Adrenal gland (tissue), 12 donors: ENCODE measurements around the gene KCTD10. TPM values are rescaled to one million over a fixed set of nuclear protein-coding genes. Genes with fewer than 3 reads are reported as not detected.

Experiments used
- DNase-seq, 7 donors: peaks; one replicate each; pipeline ENCODE4 v3.0.0-alpha.2; 2019 to 2020
- H3K27ac ChIP-seq, 5 donors: fragments of 200-600 bp; sonication (generic) in 4 of 5; 1 replicate in 3 of 5; 2 replicates in 2 of 5; pipeline versions ENCODE4 v1.5.1 to v1.8.0; 2016 to 2020; ENCODE audit warnings: mild to moderate bottlenecking in 1 of 5
- H3K27me3 ChIP-seq: fragments of 200-600 bp; 2 replicates; pipeline ENCODE4 v1.8.0; 2021
- H3K36me3 ChIP-seq, 2 donors: fragments of 200-600 bp; replicated peaks in 1 of 2; 1 replicate in 1 of 2; 2 replicates in 1 of 2; pipeline versions ENCODE4 v1.5.1 to v1.8.0; 2018 to 2022
- H3K4me1 ChIP-seq, 2 donors: fragments of 200-600 bp; replicated peaks in 1 of 2; 1 replicate in 1 of 2; 2 replicates in 1 of 2; pipeline versions ENCODE4 v1.5.1 to v1.8.0; 2018 to 2021
- H3K4me3 ChIP-seq, 4 donors: fragments of 200-600 bp; sonication (generic) in 3 of 4; one replicate each; pipeline ENCODE4 v1.5.1; 2016 to 2018
- H3K9me3 ChIP-seq, 3 donors: fragments of 200-600 bp; sonication (generic) in 1 of 3; replicated peaks in 1 of 3; 1 replicate in 2 of 3; 2 replicates in 1 of 3; pipeline versions ENCODE4 v1.5.1 to v1.8.0; 2016 to 2021
- POLR2A ChIP-seq, 2 donors: fragments of 450-650 bp; IDR thresholded peaks; one replicate each; pipeline ENCODE4 v1.6.1; 2017; ENCODE audit warnings: antibody characterized with exemption in 2 of 2, mild to moderate bottlenecking in 2 of 2, moderate library complexity in 1 of 2
- WGBS, 4 donors: extraction: QIAGEN DNeasy Blood & Tissue Kit in 2 of 4; methylation state at CpG; one replicate each; pipeline versions ENCODE4 v1.1.5 to v1.1.7; 2013 to 2017; 5-methylcytosine and 5-hydroxymethylcytosine counted together
- intact Hi-C, 2 donors: fragments of 100-400 bp; cut with DNase I; formaldehyde crosslinking; loops; one replicate each; pipeline versions ENCODE4 v1.14.1 to v1.15.0; 2022 to 2023
- polyA plus RNA-seq, 3 donors: library from polyadenylated mRNA; stranded (reverse); fragments of 200-250 nt in 2 of 3; fragments of 350-450 nt in 1 of 3; fragmentation: Illumina TruSeq in 1 of 3; extraction: RNeasy Lipid Tissue Mini Kit (QIAGEN cat#74804) in 1 of 3; gene quantifications; one replicate each; pipeline ENCODE4 v1.2.3, GENCODE V29; 2013 to 2014
- total RNA-seq, 9 donors: library from RNA; depleted of rRNA in 4 of 9; stranded (reverse); fragments of >200 nt in 4 of 9; fragments of 120-200 nt in 1 of 9; fragmentation: NEBNext Ultra II Directional in 1 of 9; extraction: Animal tissue kit (Norgen Biotek cat#: 25700) in 1 of 9; gene quantifications; one replicate each; pipeline versions ENCODE4 v1.1.0 to v1.2.4, GENCODE V29; 2013 to 2023
- TF ChIP-seq, protein P1 (sequence below), 6 experiments: fragments of 450-650 bp in 4 of 6; fragments of 200-600 bp in 2 of 6; sonication (generic) in 1 of 6; IDR thresholded peaks; 1 replicate in 5 of 6; 2 replicates in 1 of 6; pipeline versions ENCODE4 v1.5.1 to v1.8.0; 2016 to 2021; ENCODE audit warnings: antibody characterized with exemption in 6 of 6, mild to moderate bottlenecking in 2 of 6, moderate library complexity in 1 of 6
- donor health status: healthy with polysubstance abuse.
- donor health status: Bipolar disorder and iron deficiency.
- donor health status: DM: yes; HTN: yes; CAD: no.
- donor health status: DM: no; HTN: no; CAD: no.
- donor health status: DM: no; HTN: no; CAD: no.
- donor health status: DM: yes; HTN: yes; CAD: no.

Gene KCTD10
- total and polyA plus RNA-seq, 12 donors, result 21.6 to 77.8 (median 56.1) TPM

DNA sequence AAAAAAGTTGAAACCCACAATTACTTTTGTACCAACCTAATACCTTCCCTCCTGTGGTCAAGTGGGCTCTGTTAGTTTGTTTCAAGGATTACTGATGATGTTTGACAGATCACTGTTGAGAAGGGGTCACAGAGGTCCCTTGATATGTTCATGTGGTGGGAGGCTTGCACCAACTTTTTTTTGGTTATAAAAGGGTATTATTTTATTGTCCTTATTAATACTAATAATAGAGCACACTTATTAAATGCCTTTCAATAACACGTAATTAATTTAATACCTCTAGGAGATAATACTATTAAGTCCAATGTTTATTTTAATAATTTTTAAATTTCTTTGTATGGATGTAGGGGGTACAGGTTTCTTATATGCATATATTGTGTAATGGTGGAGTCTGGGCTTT, 4.8 kb upstream of the KCTD10 start:
- Histone ChIP-seq H3K9me3 (no peaks in the 10 kb centered on the region), H3K4me1 (peaks cover 0 to 16% of the 10 kb centered on the region in 2 donors), H3K27ac (no peak overlapping the region), H3K36me3 (peaks cover 0 to 36% of the 10 kb centered on the region in 2 donors), H3K4me3 (no peak overlapping the region), H3K27me3 (no peaks in the 10 kb centered on the region)
- intact Hi-C loops, result no loop called here
- WGBS, 4 donors, result 75 to 92% (median 83%) methylated on average over 1 of the region's 1 CpG
- no peak for DNase-seq
- TF ChIP-seq, protein P1, sequence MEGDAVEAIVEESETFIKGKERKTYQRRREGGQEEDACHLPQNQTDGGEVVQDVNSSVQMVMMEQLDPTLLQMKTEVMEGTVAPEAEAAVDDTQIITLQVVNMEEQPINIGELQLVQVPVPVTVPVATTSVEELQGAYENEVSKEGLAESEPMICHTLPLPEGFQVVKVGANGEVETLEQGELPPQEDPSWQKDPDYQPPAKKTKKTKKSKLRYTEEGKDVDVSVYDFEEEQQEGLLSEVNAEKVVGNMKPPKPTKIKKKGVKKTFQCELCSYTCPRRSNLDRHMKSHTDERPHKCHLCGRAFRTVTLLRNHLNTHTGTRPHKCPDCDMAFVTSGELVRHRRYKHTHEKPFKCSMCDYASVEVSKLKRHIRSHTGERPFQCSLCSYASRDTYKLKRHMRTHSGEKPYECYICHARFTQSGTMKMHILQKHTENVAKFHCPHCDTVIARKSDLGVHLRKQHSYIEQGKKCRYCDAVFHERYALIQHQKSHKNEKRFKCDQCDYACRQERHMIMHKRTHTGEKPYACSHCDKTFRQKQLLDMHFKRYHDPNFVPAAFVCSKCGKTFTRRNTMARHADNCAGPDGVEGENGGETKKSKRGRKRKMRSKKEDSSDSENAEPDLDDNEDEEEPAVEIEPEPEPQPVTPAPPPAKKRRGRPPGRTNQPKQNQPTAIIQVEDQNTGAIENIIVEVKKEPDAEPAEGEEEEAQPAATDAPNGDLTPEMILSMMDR (IDR thresholded peaks at IDR 0.05), result no peak
- no peak for TF ChIP-seq POLR2A (IDR thresholded peaks at IDR 0.05)

DNA sequence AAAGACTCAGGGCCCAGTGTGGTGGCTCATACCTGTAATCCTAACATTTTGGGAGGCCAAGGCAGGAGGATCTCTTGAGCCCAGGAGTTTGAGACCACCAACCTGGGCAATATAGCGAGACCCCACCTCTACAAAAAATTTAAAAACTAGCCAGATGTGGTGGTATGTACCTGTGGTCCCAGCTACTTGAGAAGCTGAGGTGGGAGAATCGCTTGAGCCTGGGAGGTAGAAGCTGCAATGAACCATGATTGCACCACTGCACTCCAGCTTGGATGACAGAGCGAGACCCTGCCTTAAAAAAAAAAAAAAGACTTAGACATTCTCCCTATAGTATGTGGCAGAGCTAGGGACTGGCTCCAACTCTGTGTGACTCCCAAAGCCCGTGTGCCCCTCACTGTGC, 3.3 kb upstream of the KCTD10 start:
- TF ChIP-seq, protein P1 (IDR thresholded peaks at IDR 0.05), result no peak
- TF ChIP-seq POLR2A (IDR thresholded peaks at IDR 0.05), result no peak
- Histone ChIP-seq H3K36me3 (peaks cover 0 to 21% of the 10 kb centered on the region in 2 donors), H3K4me3 (no peak overlapping the region), H3K4me1 (peaks cover 10 to 27% of the 10 kb centered on the region in 2 donors), H3K9me3 (no peaks in the 10 kb centered on the region), H3K27me3 (no peaks in the 10 kb centered on the region), H3K27ac (no peak overlapping the region)
- DNase-seq, result peak in 1 of 7 donors; percentile 24
- WGBS, 4 donors, result 89 to 98% (median 97%) methylated on average over 3 to 4 of the region's 4 CpGs
- intact Hi-C loops, result no loop called here

DNA sequence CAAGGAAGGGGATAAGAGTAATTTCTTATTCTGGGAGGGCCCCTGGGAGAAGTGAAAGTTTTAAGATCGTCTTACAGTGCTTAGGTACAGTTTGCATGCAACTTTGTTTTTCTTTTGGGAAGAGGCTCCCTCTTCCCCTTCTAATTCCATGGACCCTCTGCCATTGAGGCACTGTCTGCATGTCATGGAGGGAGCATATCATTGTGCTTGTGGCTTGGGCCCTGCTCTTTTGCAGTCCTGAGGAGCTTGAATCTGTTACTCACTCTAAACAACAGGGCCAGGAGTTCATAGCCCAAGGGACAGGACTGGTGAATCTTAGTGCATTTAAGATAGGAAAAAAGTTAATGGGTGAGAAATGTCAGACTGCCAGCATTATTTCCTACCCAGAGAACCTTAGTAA, 2.7 kb upstream of the KCTD10 start:
- peaks cover 13 to 27% of the 10 kb centered on the region in 2 donors for H3K4me1 ChIP-seq
- intact Hi-C loops, result no loop called here
- H3K36me3 ChIP-seq, result peaks cover 0 to 15% of the 10 kb centered on the region in 2 donors
- no peaks in the 10 kb centered on the region for H3K27me3 ChIP-seq
- TF ChIP-seq, protein P1 (IDR thresholded peaks at IDR 0.05), result no peak
- TF ChIP-seq POLR2A (IDR thresholded peaks at IDR 0.05), result no peak
- H3K9me3 ChIP-seq, result no peaks in the 10 kb centered on the region
- no peak overlapping the region for H3K27ac ChIP-seq
- DNase-seq, result no peak
- 43 to 67% (median 60%) methylated on average over 1 of the region's 1 CpG for WGBS, 4 donors
- no peak overlapping the region for H3K4me3 ChIP-seq

DNA sequence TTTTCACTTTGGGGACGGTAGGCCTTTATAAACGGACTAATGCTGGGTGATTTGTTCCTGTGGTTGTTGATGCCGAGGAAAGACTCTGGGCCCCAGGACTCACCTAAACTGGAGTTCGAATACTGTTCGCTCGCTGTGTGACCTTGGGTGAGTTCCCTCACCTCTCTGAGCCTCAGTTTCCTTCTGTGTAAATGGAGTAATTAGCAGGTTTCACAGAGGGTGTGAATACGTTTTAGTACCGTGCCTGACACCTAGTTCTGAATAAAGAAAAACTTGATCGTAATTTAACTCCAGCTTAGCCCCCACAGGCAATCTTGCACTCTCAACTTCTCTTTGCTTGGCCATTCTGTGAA, 839 bp upstream of the KCTD10 start:
- TF ChIP-seq, protein P1 (IDR thresholded peaks at IDR 0.05), result no peak
- TF ChIP-seq POLR2A (IDR thresholded peaks at IDR 0.05), result no peak
- H3K36me3 ChIP-seq, result no peaks in the 10 kb centered on the region
- peak overlapping the region; percentile 56 to 84 (median 78) for H3K4me3 ChIP-seq
- no peak for DNase-seq
- no peaks in the 10 kb centered on the region for H3K9me3 ChIP-seq
- intact Hi-C loops, result no loop called here
- no peaks in the 10 kb centered on the region for H3K27me3 ChIP-seq
- 3 to 10% (median 3%) methylated on average over 9 of the region's 9 CpGs for WGBS, 4 donors
- H3K27ac ChIP-seq, result peak overlapping the region in 4 of 5 donors; percentile 82 to 99 (median 94)
- H3K4me1 ChIP-seq, result peaks cover 13 to 35% of the 10 kb centered on the region in 2 donors
